HG03571 (cell line): Measurements from ENCODE around the gene SKAP1.
"Not testable (repeated sequence)": the region's sequence is repeated elsewhere in the genome, so short reads cannot be mapped to it uniquely, and the experiment has no call there.

Experiments
- ATAC-seq: cut with Tn5 transposase; IDR thresholded peaks from one replicate; pipeline ENCODE4 v1.9.1; 2021; ENCODE audit not compliant: unreplicated experiment

Gene SKAP1

DNA sequence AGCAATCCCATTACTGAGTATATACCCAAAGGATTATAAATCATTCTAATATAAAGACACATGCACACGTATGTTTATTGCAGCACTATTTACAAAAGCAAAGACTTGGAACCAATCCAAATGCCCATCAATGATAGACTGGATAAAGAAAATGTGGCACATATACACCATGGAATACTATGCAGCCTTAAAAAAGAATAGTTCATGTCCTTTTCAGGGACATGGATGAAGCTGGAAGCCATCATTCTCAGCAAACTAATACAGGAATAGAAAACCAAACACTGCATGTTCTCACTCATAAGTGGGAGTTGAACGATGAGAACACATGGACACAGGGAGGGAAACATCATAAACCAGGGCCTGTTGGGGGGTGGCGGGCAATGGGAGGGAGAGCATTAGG is 19.3 kb upstream of the SKAP1 start:
- not testable (repeated sequence) for ATAC-seq

DNA sequence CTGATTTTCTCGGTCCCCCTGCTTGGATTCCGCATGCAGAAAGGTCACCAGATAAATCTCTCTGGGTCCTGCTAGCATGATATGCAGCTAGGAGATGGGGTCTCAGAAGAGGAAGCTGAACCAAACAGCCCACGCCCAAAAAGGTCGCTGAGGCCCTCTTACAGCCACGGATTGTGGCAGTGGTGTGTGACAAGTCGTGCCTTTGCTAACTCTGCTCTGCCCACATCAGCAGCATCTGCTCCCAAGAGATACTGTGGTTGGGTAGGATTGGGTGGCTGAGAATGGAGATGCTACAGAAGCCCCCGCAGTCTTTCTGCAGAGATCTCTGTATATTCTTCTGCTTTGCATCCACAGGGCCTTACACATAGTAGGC is 15.2 kb upstream of the SKAP1 start:
- ATAC-seq, result no peak

DNA sequence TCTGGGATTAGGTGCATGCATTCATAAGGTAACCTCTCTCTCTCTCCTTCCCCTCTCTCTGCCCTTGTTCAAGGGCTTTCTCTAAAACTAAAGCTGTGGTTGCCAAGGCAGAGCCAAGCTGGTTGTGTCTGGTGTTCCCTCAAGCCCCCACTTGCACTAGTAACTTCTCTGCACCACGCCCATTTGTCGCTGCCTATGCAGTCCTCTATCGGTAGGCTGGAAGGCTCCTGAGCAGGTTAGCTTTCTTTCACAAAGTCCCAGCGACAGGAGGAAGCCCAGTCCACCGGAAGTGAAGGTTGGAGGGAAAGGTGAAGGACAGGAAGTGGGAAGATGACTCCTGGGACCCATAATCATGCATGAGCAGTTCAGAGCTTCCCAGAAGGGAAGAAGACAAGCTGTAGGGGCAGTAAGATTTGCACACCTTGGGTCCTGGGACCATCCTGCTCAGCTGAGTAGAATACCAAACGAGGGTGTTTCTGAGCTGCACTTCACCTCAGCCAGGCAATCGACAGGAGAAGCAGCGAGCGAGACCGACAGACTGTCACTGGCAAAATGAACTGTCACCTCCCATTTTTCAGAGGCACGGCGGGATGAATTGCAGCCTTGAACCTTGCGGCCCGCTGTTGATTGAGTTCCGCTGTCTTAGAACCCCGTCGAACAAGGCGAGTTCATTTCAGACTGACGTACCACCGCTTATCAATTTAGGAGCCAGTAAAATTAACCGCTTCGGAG is 14.7 kb upstream of the SKAP1 start:
- no peak for ATAC-seq

DNA sequence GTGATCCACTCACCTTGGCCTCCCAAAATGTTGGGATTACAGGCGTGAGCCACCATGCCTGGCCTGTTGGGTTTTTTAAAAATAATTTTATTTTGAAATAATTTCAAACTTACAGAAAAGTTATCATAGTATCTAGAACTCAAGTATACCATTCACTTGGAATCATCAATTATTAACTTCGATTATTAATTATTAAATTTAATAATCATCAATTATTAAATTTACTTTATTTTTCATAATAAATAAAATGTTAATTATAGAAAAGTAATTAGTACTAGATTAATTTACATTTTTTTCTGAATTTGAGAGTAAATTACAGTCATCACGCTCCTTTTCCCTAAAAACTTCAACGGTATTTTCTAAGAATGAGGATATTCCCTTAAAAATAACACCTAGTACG is 13.7 kb upstream of the SKAP1 start:
- no peak for ATAC-seq

DNA sequence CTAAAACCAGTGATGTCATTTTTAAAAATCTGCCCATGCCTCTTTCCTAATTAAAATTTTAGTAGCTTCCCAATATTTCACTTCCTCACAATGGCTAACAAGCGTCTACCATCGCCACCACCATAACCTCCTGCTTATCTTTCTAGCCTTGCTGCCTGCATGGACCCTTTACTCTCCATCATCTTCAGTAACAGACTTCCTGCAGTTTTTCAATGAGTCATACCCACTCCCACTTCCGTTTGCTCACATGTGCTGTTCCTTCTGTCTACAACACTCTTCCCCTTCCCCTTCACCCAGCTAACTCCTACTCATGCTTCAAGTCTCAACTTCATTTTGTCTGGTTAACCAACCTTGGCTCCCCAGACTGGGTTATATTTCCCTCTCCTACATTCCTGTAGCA is 12.8 kb upstream of the SKAP1 start:
- ATAC-seq, result no peak

DNA sequence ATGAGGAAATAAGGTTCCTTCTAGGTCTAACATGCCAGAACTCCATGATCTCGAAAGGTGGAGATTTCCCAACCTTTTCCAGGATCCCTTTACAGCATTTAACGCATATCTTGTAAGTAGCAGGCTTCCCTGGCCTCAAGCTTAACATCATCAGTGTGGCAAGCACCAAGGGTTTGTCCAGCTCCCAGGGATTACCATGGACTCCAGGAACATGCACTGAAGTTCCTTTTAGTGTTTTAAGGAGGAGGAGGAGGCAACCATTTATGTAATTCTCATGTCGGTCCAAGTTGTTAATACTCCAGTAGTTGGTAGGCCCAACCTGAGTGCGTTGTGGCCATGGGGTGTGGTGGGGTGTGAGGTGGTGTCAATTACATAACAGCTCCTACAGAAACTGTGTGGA is 11.8 kb upstream of the SKAP1 start:
- no peak for ATAC-seq

DNA sequence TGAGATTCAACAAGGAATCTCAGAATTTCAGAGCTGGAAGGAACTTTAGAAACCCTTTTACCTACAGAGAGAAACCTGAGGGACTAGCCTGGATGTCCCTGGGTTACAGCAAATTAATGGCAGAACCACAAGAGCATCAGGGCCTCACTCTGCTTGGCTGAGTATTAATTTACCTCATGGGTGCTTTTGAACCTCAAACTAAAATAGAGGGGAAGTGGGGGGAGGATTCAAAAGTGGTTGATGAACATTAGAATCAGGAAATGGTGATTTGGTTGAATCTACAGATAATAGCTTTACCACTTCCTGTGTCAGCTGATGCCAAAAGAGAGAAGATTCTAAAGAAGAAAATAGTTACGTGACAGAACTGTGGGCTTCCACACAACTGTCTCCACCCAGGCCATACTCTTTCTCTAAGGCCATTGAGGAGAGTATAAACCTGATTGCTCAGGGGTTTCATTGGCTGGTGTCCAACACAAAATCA is 11.3 kb upstream of the SKAP1 start:
- ATAC-seq, result peak; percentile 65

DNA sequence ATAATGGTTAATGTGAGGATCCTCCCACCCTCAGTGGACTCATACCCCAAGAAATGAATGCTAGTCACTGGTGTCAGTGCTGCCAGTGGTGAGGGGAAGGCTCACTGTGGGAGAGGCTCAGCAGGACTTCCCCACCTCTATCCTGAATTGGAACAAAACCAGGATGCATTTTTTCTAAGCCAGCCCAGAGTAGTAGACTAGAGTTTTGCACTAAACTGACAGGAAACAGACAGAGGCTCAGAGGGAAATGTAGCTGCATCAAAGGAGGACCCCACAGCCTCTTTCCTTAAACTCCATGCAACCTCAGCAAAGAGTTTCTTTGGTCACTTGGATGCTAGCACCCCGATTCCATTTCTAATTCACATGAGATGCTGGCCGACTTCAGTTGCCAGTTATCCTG is 10.7 kb upstream of the SKAP1 start:
- ATAC-seq, result no peak

DNA sequence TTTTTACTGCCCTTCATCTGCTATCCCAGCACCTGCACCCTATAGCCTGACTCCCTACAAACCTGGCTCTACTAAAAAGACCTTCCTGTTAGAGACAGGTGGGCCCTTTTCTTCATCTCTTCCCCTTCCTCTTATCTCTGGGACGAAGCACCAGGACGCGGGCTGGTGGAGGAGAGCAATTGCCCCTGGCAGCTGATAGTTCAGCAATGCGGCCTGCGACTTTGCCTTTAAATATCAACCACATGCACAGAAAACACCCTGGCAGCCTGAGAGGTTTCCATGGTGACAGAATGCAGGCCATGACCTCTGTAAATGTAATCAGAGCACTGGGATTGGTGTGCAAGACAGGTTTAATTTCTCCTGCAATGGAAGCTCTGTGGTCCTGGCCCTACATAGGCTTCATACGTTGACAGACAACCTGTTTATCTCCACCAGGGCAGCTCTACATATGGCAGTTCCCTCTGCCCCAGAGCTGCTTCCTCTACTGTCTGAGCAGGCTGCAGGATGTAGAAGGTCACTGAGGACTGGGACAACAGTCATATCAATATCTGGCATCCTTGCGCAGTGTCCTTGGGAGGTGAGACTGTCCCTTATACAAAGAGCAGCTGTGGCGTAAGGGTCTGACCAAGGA is 10.0 kb upstream of the SKAP1 start:
- ATAC-seq, result no peak

DNA sequence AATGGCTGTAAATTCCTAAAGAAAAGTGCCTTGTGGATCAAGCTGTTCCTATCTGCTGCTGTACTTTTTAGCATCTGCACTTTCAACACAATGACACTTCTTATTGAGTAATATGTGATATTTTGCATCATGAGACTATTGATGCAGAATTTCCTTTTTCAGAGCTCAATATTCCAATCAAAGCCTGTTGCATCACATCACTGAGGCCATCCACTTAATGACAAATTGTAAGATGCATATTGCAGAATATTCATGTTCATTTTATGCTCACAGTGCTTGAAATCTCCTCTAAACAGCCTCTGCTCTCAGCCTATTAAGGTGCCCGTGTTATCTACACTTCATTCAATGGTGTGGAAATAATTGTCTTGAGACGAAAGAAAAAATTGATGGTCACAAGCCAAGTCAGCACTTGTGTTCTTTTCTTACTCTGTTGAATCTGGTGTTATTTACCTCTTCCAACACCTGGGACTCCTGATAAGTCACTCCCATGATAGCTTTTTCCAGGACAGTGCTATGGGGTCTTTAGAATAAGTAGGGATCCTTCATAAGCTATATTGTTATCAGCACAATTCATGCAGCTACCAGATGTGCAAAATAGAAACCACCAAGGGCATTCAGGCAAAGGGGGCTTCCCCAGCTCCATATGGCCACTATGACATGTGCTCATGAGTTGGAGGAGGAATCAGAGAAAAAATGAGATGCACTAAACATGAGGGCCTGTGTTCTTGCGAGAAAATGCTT is 9.3 kb upstream of the SKAP1 start:
- no peak for ATAC-seq

DNA sequence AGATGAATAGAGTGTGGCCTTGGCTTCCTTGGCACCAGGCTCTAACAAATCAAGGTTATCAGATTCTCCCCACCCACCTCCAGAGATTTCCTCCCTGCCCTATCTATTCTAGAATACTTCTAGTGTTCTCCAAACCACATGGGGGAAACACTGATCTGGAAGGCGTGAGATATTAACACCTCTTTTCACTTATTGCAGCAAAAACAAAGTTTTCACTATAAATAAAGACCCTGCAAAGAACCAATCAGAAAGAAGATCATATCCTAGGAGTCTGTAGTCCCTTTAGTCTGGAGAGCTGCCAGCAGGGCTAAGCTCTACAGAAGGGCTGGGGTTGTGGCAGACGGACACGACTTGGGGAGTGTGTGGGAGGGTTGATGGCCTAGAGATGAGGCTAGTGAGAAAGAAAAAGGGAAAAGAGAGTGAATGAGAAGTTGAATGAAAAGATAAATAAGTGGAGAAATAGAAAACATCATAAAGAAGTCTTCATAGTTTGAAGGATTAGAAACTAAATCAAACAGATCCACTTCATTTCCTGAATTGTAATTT is 8.6 kb upstream of the SKAP1 start:
- ATAC-seq, result no peak

DNA sequence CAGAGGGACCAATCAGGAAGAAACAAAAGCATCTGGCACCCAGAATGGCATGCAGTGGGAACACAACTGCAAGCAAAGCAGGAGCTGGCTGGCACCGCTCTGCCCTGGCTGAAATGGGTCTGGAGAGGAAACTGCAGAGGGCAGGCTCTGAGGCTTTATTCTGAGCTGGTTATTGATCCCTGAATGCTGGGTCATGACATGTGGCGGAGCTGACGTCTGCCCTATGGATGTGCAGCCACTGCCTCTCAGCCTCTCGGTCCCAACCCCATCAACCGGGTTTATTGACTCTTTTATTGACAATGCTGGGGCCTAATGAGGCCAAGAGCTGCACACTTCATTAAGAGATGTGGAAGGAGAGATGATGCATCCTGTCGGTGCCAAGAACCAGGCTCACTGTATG is 3.9 kb upstream of the SKAP1 start:
- no peak for ATAC-seq

DNA sequence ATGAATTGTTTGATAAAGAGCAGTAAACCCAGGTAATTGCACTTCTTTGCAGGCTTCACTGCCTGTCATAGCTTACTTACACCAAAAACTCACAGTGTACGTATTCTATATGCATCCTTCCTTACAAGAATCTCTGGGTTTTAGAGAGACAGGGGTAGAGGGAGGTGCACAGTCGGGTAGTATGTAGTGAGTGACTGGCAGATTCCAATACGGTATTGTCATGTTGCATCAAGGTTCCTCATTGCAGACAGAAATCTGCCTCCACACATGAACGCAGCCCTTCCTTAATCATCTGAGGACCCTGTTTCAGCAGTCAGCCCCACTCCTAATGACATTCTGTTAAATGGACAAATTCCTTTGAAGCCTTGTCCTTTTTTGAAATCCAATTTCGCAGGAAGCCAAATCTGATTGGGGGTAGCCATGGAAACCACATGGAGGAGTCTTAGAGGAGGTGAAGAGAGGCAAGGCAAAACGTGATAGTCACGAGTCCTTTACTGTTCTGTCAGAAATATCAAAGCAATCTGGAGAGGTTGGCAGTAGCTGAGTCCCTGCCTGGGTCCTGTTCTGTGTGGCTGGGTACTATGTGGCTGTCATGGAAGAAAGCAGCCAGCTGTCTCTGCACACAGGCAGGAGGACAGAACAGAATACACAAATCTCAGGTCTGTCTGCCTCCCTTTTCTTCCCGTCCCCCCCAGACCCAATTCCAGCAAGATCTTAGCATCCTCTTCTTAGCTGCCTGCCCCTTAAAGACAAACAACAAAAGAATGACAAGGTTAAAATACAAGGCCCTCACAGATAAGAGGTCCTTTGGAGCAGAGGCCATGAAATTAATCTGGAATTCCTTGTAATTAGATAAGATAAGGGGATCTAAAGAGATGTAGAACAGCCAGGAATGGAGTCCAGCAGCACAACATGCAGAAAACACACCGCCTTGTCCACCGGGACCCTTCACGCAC is 3.1 kb upstream of the SKAP1 start:
- no peak for ATAC-seq

DNA sequence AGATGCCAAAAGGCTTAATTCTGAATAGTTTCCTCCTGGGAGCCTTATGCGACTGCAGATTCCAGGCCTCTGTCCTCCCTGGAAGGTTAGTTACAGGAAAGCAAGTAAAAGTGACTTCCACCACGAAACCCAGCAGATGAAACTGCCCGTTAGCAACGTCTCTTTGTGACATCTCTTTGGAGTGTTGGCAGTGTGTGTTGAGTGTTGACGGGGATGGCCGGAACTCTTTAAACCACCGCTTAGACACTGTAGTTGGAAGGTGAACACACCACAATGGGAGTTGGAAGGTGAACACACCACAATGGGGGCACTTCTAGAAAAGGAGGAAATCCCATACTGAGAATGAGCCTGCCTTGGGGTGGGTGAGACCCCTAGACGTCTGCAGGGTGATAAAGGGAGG is 858 bp downstream of the SKAP1 start:
- ATAC-seq, result no peak

DNA sequence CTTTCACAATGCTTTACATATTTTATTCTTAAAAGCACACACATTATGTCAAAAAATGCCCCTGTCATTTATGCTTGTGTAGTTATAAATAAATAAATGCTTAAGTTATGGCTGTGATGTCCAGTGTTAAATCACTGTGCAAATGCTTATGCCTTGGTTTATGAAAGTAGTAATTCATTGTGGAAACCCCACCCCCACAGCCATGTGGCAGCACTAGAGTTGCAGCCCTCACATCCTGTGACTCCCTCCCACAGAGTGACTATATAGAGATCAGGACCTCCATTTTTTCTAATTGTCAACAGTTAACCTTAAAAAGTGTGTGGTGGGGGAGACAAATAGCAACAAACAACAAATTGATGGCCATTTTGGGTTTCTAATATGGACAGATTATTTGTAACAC is 2.4 kb downstream of the SKAP1 start:
- no peak for ATAC-seq

DNA sequence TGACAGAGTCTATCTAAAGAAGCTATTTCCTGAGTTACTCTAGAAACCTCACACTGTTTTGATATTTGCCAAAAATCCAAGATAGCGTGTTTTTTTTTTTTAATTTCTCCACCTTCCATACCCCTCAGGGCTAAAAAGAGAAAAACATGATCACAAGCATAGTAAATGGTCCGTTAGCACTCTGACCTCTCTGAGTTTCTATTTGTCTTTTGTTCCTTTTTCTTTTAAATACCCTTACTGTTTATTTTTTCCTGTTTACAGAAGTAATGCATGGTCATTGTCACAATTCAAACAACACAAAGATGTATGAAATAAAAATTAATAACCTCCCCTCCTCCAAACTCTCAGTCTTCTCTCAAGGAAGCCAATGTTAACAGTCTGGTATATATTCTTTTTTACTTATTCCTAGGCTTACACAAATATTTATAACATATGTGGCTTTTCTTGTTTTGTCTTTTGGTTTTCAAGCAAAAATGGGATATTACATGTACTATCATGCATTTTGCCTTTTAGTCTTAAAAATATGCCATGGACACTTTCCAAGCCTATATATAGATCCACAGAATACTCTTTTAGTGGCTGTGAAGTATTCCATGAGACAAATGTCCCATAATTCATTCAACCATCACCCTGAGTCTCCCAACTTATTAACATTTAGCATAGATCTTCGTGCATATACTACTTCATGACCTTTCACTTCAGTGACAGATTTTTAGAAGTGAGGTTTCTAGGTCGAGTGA is 3.1 kb downstream of the SKAP1 start:
- no peak for ATAC-seq

DNA sequence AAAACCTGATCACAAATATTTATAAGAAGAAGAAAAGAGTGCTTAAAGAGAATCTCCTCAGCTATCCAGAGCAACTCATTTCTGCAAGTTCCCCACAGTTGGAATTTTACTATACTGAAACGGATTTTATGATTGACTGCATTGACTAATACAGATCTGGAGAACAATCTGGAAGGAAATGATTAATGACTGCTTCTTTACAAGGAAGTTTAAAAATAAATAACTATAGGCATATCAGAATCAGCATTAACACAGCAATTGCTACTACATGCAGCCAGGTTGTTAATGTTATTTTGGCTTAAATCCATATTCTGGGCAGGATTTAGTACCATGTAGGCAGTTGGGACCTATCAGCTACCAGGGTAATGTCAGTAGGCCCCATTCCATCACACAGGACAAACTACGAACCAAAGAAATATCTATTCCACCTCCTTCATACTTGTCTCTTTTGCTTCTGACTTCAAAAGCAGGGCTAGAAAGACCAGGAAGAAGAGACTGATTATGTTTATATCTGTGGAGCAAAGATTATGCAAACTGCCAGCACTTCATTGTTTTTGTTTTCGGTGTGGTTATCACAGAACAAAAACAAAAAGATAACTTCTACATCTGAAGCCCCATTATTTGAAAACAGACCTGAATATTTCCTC is 3.9 kb downstream of the SKAP1 start:
- ATAC-seq, result no peak

DNA sequence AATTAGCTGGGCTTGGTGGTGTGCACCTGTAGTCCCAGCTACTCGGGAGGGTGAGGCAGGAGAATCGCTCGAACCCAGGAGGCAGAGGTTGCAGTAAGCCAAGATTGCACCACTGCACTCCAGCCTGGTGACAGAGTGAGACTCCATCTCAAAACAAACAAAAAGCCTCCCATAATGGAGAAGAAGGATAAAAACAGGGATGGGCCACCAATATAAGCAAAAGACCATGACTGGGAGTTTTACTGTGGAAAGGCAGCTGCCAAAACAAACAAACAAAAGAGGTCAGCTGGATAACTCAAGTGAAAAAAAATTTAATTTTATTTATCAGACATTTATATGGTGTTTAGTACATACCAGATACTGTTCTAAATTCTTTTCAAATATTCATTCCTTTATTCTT is 8.0 kb downstream of the SKAP1 start:
- not testable (repeated sequence) for ATAC-seq

DNA sequence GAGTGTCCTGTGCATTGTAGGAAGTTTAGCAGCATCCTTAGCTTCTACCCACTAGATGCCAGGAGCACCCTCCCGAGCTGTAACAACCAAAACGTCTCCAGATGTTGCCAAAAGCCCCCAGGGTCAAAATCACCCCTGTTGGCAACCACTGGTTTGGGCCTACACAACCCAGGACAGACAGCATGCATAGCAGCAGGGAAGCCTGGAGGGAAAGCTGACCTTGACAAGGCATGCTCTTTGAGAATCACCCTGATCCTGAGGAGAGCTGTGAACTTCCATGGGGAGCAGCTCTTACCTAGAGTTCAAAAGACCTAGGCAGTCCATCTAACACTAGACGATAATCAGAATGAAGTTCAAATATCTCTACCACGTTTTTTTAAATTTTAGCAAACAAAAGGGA is 9.2 kb downstream of the SKAP1 start:
- ATAC-seq, result no peak

DNA sequence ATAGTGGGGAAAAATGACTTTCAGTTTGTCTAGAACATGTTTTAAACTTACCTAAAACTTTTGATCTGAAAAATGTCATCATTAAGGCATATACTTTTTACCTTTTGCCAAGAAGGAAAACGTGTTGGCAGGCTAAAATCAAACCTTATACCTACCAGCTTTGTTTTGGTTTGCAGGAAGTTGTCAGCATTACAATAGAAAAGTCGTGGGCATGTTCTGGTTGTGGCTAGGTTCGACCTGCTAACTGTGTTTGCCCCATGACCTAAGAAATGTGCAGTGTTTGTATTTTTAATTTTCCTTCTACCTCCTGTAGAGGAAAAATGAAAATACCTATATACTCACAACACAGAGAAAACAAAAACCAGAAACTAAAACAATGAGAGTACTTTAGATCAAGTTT is 13.0 kb downstream of the SKAP1 start:
- ATAC-seq, result no peak
